Cardiac muscle cell (in vitro differentiated cells and primary cell): ENCODE measurements around the gene CTIF. TPM values are rescaled to one million over a fixed set of nuclear protein-coding genes. Genes with fewer than 3 reads are reported as not detected.

Source experiments
- DNase-seq, 2 donors: peaks; one replicate each; pipeline versions ENCODE4 v3.0.0 to v3.0.0-alpha.2; 2010 to 2017; ENCODE audit warnings: low read depth in 1 of 2, low spot score in 1 of 2
- H3K27ac ChIP-seq: fragments of 200-600 bp; sonication (generic); 2 replicates; pipeline ENCODE4 v1.5.1; 2016
- H3K27me3 ChIP-seq: fragments of 200-600 bp; sonication (generic); 2 replicates; pipeline ENCODE4 v1.6.0; 2016; ENCODE audit warnings: control low read depth
- H3K36me3 ChIP-seq: fragments of 200-600 bp; sonication (generic); 2 replicates; pipeline ENCODE4 v1.5.1; 2016; ENCODE audit warnings: control low read depth
- H3K4me1 ChIP-seq: fragments of 200-600 bp; sonication (generic); 2 replicates; pipeline ENCODE4 v1.8.1; 2017; ENCODE audit warnings: low read depth, mild to moderate bottlenecking, mixed run types
- H3K4me3 ChIP-seq: fragments of 200-600 bp; sonication (generic); 2 replicates; pipeline ENCODE4 v1.5.1; 2016; ENCODE audit warnings: mild to moderate bottlenecking
- H3K9me3 ChIP-seq: fragments of 200-600 bp; sonication (generic); 2 replicates; pipeline ENCODE4 v1.5.1; 2017; ENCODE audit warnings: low read depth, mild to moderate bottlenecking, control low read depth
- CTCF ChIP-seq: IDR thresholded peaks from 2 replicates; pipeline ENCODE4 v1.5.1; 2012; ENCODE audit warnings: low read depth, mild to moderate bottlenecking, low read length
- polyA plus RNA-seq: library from polyadenylated mRNA; unstranded; fragments of >200 nt; fragmentation: Nextera tagmentation; extraction: Ambion mirVana; gene quantifications from 2 replicates; pipeline ENCODE4 v1.2.1, GENCODE V29; 2016
- total RNA-seq: library from RNA; depleted of rRNA; stranded (reverse); fragments of >200 nt; gene quantifications from 2 replicates; pipeline ENCODE4 v1.2.3, GENCODE V29; 2016

The CTIF gene
- total and polyA plus RNA-seq, 2 experiments from 2014 or later = 16.5 to 22.0 TPM

DNA sequence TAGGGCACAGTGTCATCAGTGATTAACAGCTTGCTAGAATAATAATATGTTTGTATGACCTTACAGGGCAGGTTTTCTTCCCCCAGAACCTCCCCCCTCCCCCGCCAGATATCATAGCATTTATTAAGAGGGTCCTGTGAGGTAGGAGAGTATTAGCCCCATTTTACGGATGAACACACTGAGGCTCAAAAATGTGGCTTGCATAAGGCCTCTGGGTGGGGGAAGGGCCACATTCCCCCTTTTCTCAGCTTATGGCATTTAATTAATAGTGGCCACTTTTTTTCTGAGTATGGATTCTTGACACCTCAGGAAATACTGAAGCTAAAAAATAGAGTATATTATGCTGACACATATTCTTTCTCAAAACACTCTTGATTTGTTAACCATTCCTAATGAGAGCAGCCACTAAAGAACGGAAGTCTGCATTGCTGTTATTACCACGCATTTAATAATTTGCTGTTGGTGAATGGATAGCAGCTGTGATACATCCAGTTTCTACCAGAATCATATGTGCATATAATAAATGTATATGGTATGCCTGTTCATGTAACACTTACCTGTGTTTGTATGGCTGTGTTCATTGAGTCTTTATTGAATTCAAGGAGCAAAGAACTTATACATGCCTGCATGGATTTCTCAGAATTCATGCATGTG, 3.0 kb downstream of the CTIF start:
- Histone ChIP-seq H3K4me3 (no peak overlapping the region), H3K27ac (no peak overlapping the region), H3K4me1 (peaks cover 11% of the 10 kb centered on the region), H3K36me3 (no peaks in the 10 kb centered on the region), H3K27me3 (no peaks in the 10 kb centered on the region), H3K9me3 (no peaks in the 10 kb centered on the region)
- TF ChIP-seq CTCF = no peak
- no peak for DNase-seq

DNA sequence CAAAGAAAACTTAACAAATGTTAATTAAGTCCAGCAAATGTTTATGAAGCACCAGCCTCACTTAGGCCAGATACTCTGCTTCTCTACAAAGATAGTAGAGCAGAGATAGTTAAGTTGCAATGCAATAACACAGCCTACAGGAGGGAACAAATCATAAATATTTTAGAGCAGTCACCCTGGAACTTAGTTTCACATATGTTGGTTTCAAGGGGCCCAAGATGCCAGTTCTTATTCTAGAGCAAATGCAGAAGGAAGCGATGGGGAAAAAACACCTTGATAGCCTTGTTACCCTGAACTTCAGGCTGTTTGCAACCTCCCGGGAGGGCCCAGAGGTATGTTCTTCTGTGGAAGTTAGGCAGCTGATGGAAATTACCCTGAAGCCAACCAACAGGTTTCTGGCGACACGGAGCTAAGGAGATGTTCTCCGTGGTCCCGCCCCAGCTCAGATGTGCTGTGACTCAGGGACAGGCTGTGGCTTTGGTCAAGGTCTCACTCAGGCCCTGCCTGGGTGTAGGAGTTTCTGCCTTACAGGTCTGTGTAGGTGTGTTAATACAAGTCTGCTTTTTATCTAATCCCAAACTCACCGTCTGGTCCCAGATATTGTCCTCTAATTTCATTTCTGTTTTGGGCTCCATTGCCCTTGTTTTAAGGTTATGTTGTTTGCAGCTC, 3.8 kb downstream of the CTIF start:
- no peak for TF ChIP-seq CTCF
- Histone ChIP-seq H3K36me3 (no peaks in the 10 kb centered on the region), H3K4me1 (peaks cover 11% of the 10 kb centered on the region), H3K27ac (no peak overlapping the region), H3K27me3 (no peaks in the 10 kb centered on the region), H3K9me3 (no peaks in the 10 kb centered on the region), H3K4me3 (no peak overlapping the region)
- no peak for DNase-seq

DNA sequence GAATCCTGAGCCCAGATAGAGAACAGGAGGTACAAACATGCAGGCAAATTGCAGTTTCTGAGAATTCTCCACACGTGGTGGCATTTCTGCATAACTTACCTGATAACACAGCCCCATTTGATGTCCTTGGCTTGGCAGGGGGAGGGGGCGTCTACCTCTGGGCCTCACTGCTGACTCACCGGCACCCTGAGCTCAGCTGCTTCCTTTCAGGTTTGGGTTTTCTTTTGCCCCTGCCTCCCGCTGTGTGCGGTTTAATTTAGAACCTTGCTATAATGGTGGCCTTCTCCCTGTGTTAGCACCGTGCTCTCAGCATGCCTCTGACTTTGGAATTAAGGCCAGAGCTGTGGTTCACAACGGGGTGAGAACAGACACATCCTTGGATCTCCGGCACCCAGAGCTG, 4.4 kb downstream of the CTIF start:
- TF ChIP-seq CTCF = no peak
- Histone ChIP-seq H3K36me3 (no peaks in the 10 kb centered on the region), H3K9me3 (no peaks in the 10 kb centered on the region), H3K4me1 (peaks cover 11% of the 10 kb centered on the region), H3K27me3 (no peaks in the 10 kb centered on the region), H3K27ac (no peak overlapping the region), H3K4me3 (no peak overlapping the region)
- DNase-seq = no peak

DNA sequence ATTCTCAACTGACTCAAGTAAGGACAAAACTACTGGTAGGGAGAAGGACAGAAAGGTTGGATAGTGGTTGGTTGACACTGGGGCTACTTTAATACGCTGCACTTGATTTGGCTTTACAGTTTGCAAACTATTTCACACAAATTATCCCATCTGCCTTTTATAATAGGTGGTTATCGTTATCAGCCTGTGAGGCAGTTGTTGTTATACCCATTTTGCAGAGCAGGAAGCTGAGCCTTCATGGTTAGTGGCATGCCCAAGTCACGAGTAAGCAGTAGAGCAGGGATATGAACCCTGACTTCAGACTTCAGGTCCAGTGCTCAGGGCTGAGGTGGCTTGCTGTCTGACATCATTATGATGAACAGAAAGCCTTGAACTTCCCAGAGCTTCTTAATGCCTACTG, 5.3 kb downstream of the CTIF start:
- Histone ChIP-seq H3K27me3 (no peaks in the 10 kb centered on the region), H3K27ac (no peak overlapping the region), H3K36me3 (no peaks in the 10 kb centered on the region), H3K4me3 (no peak overlapping the region), H3K9me3 (no peaks in the 10 kb centered on the region), H3K4me1 (peaks cover 11% of the 10 kb centered on the region)
- no peak for DNase-seq
- TF ChIP-seq CTCF = no peak

DNA sequence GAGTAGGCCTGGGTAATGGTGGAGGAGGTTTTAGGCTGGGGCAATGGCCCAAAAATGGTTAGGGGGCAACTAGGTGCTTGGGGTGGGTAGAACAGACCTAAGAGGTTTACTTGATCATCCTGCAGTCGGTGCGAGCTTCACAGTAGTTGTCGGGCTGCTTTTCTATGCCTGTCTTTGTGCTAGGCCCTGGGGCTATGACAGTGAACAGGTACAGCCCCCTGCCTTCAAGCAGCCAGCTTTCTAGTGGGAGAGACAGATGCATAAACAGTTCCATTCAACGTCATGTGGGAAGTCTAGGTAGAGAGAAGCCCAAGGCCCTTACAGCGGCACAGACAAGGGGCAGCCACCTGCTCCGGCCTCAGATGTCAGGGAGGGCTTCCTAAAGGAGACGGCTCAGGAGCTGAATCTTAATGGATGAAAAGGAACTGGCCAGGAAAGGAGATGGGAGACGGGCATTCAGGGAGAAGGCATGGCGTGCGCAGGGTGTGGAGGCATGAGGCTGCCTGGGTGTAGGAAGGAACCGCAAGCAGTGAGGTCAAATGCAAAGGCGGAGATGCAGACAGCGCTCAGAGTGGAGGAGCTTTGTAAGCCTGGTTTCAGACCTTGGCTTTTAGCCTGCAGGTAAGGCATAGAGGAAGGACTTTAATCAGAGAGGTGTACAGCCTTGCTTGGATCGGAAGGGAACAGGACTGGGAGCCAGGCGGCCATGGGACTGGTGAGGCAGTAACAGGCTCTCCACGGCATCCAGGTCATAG, 6.0 kb downstream of the CTIF start:
- Histone ChIP-seq H3K4me3 (no peak overlapping the region), H3K4me1 (peaks cover 11% of the 10 kb centered on the region), H3K27ac (no peak overlapping the region), H3K9me3 (no peaks in the 10 kb centered on the region), H3K36me3 (no peaks in the 10 kb centered on the region), H3K27me3 (no peaks in the 10 kb centered on the region)
- TF ChIP-seq CTCF = no peak
- no peak for DNase-seq
